H1 (cell line): ENCODE results near the gene CDYL. TPM values are rescaled to one million over a fixed set of nuclear protein-coding genes. Genes with fewer than 3 reads are reported as not detected.

Source experiments
- CTCF ChIA-PET: fragments of 300-600 bp; sonication (Branson Sonifier 250); formaldehyde crosslinking; loops from one replicate; lab custom pipeline; 2021; ENCODE audit not compliant: partially characterized antibody; lab: Charles Lee
- POLR2A ChIA-PET: fragments of 300-600 bp; sonication (Branson Sonifier 250); formaldehyde crosslinking; loops from one replicate; lab custom pipeline; 2021; ENCODE audit warnings: inconsistent platforms; ENCODE audit not compliant: partially characterized antibody; lab: Charles Lee
- DNase-seq, 2 experiments: peaks; one replicate each; pipeline versions ENCODE4 v3.0.0 to v3.0.0-alpha.2; 2010 to 2022; ENCODE audit warnings: low spot score in 2 of 2, low read depth in 1 of 2, mixed read lengths in 1 of 2
- FAIRE-seq: peaks from 2 replicates; lab custom pipeline; 2011; peaks lifted over from hg19 to GRCh38; lab: Jason Lieb, UNC
- H2AFZ ChIP-seq: 2 replicates; pipeline ENCODE4 v1.8.1; 2012; ENCODE audit warnings: low read length, inconsistent platforms
- H2AK5ac ChIP-seq: 2 replicates; pipeline ENCODE4 v1.6.1; 2013; ENCODE audit warnings: low read depth, low read length
- H2BK120ac ChIP-seq: replicated peaks from 2 replicates; pipeline ENCODE3; 2013; ENCODE audit warnings: low read depth, low read length, inconsistent platforms
- H2BK12ac ChIP-seq: 2 replicates; pipeline ENCODE4 v1.6.1; 2013; ENCODE audit warnings: low read depth, low read length
- H2BK15ac ChIP-seq: 2 replicates; pipeline ENCODE4 v1.6.1; 2013; ENCODE audit warnings: low read length
- H2BK20ac ChIP-seq: 2 replicates; pipeline ENCODE4 v1.6.1; 2013; ENCODE audit warnings: low read length
- H2BK5ac ChIP-seq: 2 replicates; pipeline ENCODE4 v1.6.1; 2013; ENCODE audit warnings: low read depth, low read length
- H3K14ac ChIP-seq: 2 replicates; pipeline ENCODE4 v1.6.1; 2013; ENCODE audit warnings: inconsistent platforms; ENCODE audit not compliant: insufficient read length
- H3K18ac ChIP-seq: 2 replicates; pipeline ENCODE4 v1.6.1; 2013; ENCODE audit warnings: low read length; ENCODE audit errors: extremely low read depth
- H3K23ac ChIP-seq: 2 replicates; pipeline ENCODE4 v1.6.1; 2013; ENCODE audit warnings: inconsistent platforms; ENCODE audit not compliant: insufficient read length
- H3K23me2 ChIP-seq: 2 replicates; pipeline ENCODE4 v1.6.1; 2013; ENCODE audit warnings: low read depth, low read length
- H3K27ac ChIP-seq: 2 replicates; pipeline ENCODE4 v1.6.1; 2011; ENCODE audit warnings: low read depth, low read length, inconsistent platforms
- H3K27me3 ChIP-seq, 4 experiments: replicated peaks in 1 of 4; 1 replicate in 1 of 4; 2 replicates in 3 of 4; pipeline versions ENCODE4 v1.6.1 to v1.8.1; 2011 to 2013; ENCODE audit warnings: low read length in 3 of 4, mild to moderate bottlenecking in 3 of 4, inconsistent platforms in 2 of 4, mixed read lengths in 2 of 4, moderate library complexity in 1 of 4; ENCODE audit not compliant: control insufficient read depth in 3 of 4, insufficient read depth in 3 of 4; ENCODE audit errors: extremely low read depth in 1 of 4
- H3K36me3 ChIP-seq, 4 experiments: 2 replicates each; pipeline versions ENCODE4 v1.6.1 to v1.8.1; 2011 to 2013; ENCODE audit warnings: mild to moderate bottlenecking in 4 of 4, low read length in 3 of 4, moderate library complexity in 2 of 4, control low read depth in 1 of 4, inconsistent platforms in 1 of 4; ENCODE audit not compliant: insufficient read depth in 4 of 4, control insufficient read depth in 2 of 4
- H3K4ac ChIP-seq: replicated peaks from 2 replicates; pipeline ENCODE3; 2013; ENCODE audit warnings: low read length, low read depth, mixed read lengths, inconsistent platforms; ENCODE audit not compliant: insufficient read length
- H3K4me1 ChIP-seq, 4 experiments: replicated peaks in 1 of 4; 1 replicate in 1 of 4; 2 replicates in 3 of 4; pipeline versions ENCODE4 v1.6.1 to v1.8.1; 2011 to 2013; ENCODE audit warnings: low read length in 3 of 4, inconsistent platforms in 2 of 4, mixed read lengths in 1 of 4; ENCODE audit not compliant: insufficient read depth in 4 of 4, control insufficient read depth in 3 of 4
- H3K4me2 ChIP-seq, 2 experiments: 2 replicates each; pipeline versions ENCODE4 v1.6.1 to v1.8.1; 2011 to 2013; ENCODE audit warnings: low read depth in 2 of 2, low read length in 2 of 2, control low read depth in 1 of 2, inconsistent platforms in 1 of 2, mild to moderate bottlenecking in 1 of 2; ENCODE audit not compliant: insufficient read depth in 1 of 2
- H3K4me3 ChIP-seq, 4 experiments: fragments of 200-600, 300-600 bp in 1 of 4; sonication (generic), shearing (Covaris generic), sonication (Bioruptor Twin) in 1 of 4; 2 replicates each; pipeline versions ENCODE4 v1.5.1 to v1.8.1; 2011 to 2016; ENCODE audit warnings: low read length in 4 of 4, low read depth in 3 of 4, control low read depth in 2 of 4, inconsistent platforms in 2 of 4, mild to moderate bottlenecking in 2 of 4, mixed read lengths in 1 of 4, moderate library complexity in 1 of 4; ENCODE audit not compliant: insufficient read depth in 2 of 4; ENCODE audit errors: extremely low read depth in 1 of 4
- H3K56ac ChIP-seq: replicated peaks from 2 replicates; pipeline ENCODE3; 2013; ENCODE audit warnings: low read depth, mild to moderate bottlenecking, mixed read lengths, low read length, inconsistent platforms; ENCODE audit not compliant: insufficient read length
- H3K79me1 ChIP-seq: 2 replicates; pipeline ENCODE4 v1.6.1; 2013; ENCODE audit warnings: low read depth, low read length, control low read depth
- H3K79me2 ChIP-seq, 2 experiments: 2 replicates each; pipeline versions ENCODE4 v1.6.1 to v1.8.1; 2012 to 2013; ENCODE audit warnings: low read length in 2 of 2, mild to moderate bottlenecking in 2 of 2, inconsistent platforms in 1 of 2; ENCODE audit not compliant: insufficient read depth in 2 of 2, control insufficient read depth in 1 of 2
- H3K9ac ChIP-seq, 4 experiments: replicated peaks in 1 of 4; 1 replicate in 1 of 4; 2 replicates in 3 of 4; pipeline versions ENCODE4 v1.6.1 to v1.8.1; 2011 to 2013; ENCODE audit warnings: low read depth in 3 of 4, low read length in 3 of 4, control low read depth in 2 of 4, mild to moderate bottlenecking in 2 of 4, moderate library complexity in 2 of 4, inconsistent platforms in 1 of 4; ENCODE audit errors: extremely low read depth in 1 of 4
- H3K9me3 ChIP-seq, 2 experiments: 2 replicates each; pipeline versions ENCODE4 v1.6.1 to v1.8.1; 2012 to 2013; ENCODE audit warnings: mild to moderate bottlenecking in 2 of 2, moderate library complexity in 2 of 2, control low read depth in 1 of 2, inconsistent platforms in 1 of 2, low read depth in 1 of 2, low read length in 1 of 2, mixed read lengths in 1 of 2; ENCODE audit not compliant: insufficient read depth in 2 of 2
- H4K20me1 ChIP-seq, 2 experiments: replicated peaks in 1 of 2; 2 replicates each; pipeline versions ENCODE3 to v1.8.1; 2011 to 2013; ENCODE audit warnings: inconsistent platforms in 2 of 2, low read length in 2 of 2, mild to moderate bottlenecking in 1 of 2; ENCODE audit not compliant: insufficient read depth in 2 of 2, control insufficient read depth in 1 of 2
- H4K5ac ChIP-seq: 2 replicates; pipeline ENCODE4 v1.6.1; 2013; ENCODE audit warnings: low read length, low read depth, mixed read lengths, inconsistent platforms; ENCODE audit not compliant: insufficient read length
- H4K8ac ChIP-seq: 2 replicates; pipeline ENCODE4 v1.8.0; 2013; ENCODE audit warnings: mild to moderate bottlenecking, moderate library complexity, low read length, inconsistent platforms; ENCODE audit not compliant: insufficient read depth; ENCODE audit errors: extremely low read depth
- H4K91ac ChIP-seq: replicated peaks from 2 replicates; pipeline ENCODE3; 2013; ENCODE audit warnings: low read length, mixed read lengths, inconsistent platforms; ENCODE audit not compliant: insufficient read length
- CBX5 ChIP-seq: fragments of 300-800, 300-1000 bp; sonication (generic); IDR thresholded peaks from 2 replicates; pipeline ENCODE4 v1.7.1; 2016; ENCODE audit warnings: antibody characterized with exemption, low read length, low read depth
- CBX8 ChIP-seq: fragments of 300-800, 300-1000 bp; sonication (generic); IDR thresholded peaks from 2 replicates; pipeline ENCODE4 v1.7.1; 2016; ENCODE audit warnings: low read depth, low read length, borderline replicate concordance
- EGR1 ChIP-seq: IDR thresholded peaks from 2 replicates; pipeline ENCODE4 v1.6.1; 2011; ENCODE audit warnings: low read depth, low read length, borderline replicate concordance
- FOSL1 ChIP-seq: IDR thresholded peaks from 2 replicates; pipeline ENCODE4 v1.6.1; 2011; ENCODE audit warnings: mild to moderate bottlenecking, low read depth, low read length, moderate library complexity; ENCODE audit not compliant: insufficient read depth
- GABPA ChIP-seq: IDR thresholded peaks from 2 replicates; pipeline ENCODE4 v1.6.1; 2011; ENCODE audit warnings: mild to moderate bottlenecking, low read length, moderate library complexity, borderline replicate concordance; ENCODE audit not compliant: insufficient read depth
- GTF2F1 ChIP-seq: IDR thresholded peaks from 2 replicates; pipeline ENCODE4 v1.6.1; 2012; ENCODE audit warnings: low read depth, low read length, improper control_type of control experiment, borderline replicate concordance
- KDM5A ChIP-seq: fragments of 200-600 bp; IDR thresholded peaks from 2 replicates; pipeline ENCODE4 v1.7.1; 2012; ENCODE audit warnings: mild to moderate bottlenecking, low read length, inconsistent platforms, mixed read lengths
- POLR2A ChIP-seq, 2 experiments: IDR thresholded peaks; 1 replicate in 1 of 2; 2 replicates in 1 of 2; pipeline ENCODE4 v1.6.1; 2011; ENCODE audit warnings: low read depth in 2 of 2, low read length in 2 of 2, mild to moderate bottlenecking in 2 of 2; ENCODE audit errors: control extremely low read depth in 1 of 2
- SAP30 ChIP-seq: fragments of 300-600 bp; sonication (generic); IDR thresholded peaks from 2 replicates; pipeline ENCODE4 v1.7.1; 2012; ENCODE audit warnings: low read length, moderate library complexity, mild to moderate bottlenecking, inconsistent platforms; ENCODE audit not compliant: insufficient read depth, insufficient replicate concordance
- SIRT6 ChIP-seq: IDR thresholded peaks from one replicate; pipeline ENCODE4 v1.7.1; 2012; ENCODE audit warnings: low read length, inconsistent platforms
- SP1 ChIP-seq: IDR thresholded peaks from 2 replicates; pipeline ENCODE4 v1.6.1; 2011; ENCODE audit warnings: low read depth, low read length
- SP2 ChIP-seq: IDR thresholded peaks from 2 replicates; pipeline ENCODE4 v1.6.1; 2012; ENCODE audit warnings: mild to moderate bottlenecking, low read length, inconsistent platforms
- TAF1 ChIP-seq: IDR thresholded peaks from 2 replicates; pipeline ENCODE4 v1.6.1; 2011; ENCODE audit warnings: mild to moderate bottlenecking, low read depth, low read length
- TAF7 ChIP-seq: optimal IDR thresholded peaks from 2 replicates; pipeline ENCODE3; 2011; ENCODE audit warnings: low read depth, mild to moderate bottlenecking, inconsistent platforms, low read length, moderate library complexity, borderline replicate concordance
- TBP ChIP-seq: IDR thresholded peaks from 2 replicates; pipeline ENCODE4 v1.6.1; 2011; ENCODE audit warnings: low read depth, low read length, improper control_type of control experiment
- TCF12 ChIP-seq: IDR thresholded peaks from 2 replicates; pipeline ENCODE4 v1.6.1; 2011; ENCODE audit warnings: low read depth, mild to moderate bottlenecking, low read length
- whole genome bisulfite sequencing, 2 experiments: shearing (Covaris generic) in 1 of 2; methylation state at CpG; one replicate each; pipeline versions ENCODE4 v1.1.6 to v1.1.7; 2013 to 2015; ENCODE audit warnings: low lambda C conversion rate in 2 of 2, mixed read lengths in 2 of 2, inconsistent platforms in 1 of 2, low coverage in 1 of 2, missing lambda C conversion rate in 1 of 2; ENCODE audit not compliant: insufficient replicate concordance in 2 of 2, insufficient coverage in 1 of 2, insufficient read length in 1 of 2; ENCODE audit errors: extremely low coverage in 1 of 2, missing lambda C conversion rate in 1 of 2; 5-methylcytosine and 5-hydroxymethylcytosine counted together
- polyA plus RNA-seq, 7 experiments: library from polyadenylated mRNA; depleted of rRNA in 3 of 7; stranded (reverse) in 5 of 7; unstranded in 2 of 7; fragments of >200 nt in 5 of 7; fragments of 200-250 nt in 2 of 7; gene quantifications; 1 replicate in 5 of 7; 2 replicates in 1 of 7; 4 replicates in 1 of 7; pipeline versions ENCODE4 v1.2.1 to v1.2.3, GENCODE V29; 2011 to 2013; ENCODE audit warnings: missing spikeins in 2 of 7, mixed read lengths in 2 of 7
- total RNA-seq: library from RNA; stranded (reverse); fragmentation: NEBNext Ultra II Directional; extraction: Animal tissue kit (Norgen Biotek cat#: 25700); gene quantifications from 2 replicates; pipeline ENCODE4 v1.2.1, GENCODE V29; 2021

The CDYL gene
- total and polyA plus RNA-seq, 2 of the 8 experiments (the other 6 are each of a cell fraction or from before 2014, with no cell fraction given), result 56.4 to 119 TPM

DNA sequence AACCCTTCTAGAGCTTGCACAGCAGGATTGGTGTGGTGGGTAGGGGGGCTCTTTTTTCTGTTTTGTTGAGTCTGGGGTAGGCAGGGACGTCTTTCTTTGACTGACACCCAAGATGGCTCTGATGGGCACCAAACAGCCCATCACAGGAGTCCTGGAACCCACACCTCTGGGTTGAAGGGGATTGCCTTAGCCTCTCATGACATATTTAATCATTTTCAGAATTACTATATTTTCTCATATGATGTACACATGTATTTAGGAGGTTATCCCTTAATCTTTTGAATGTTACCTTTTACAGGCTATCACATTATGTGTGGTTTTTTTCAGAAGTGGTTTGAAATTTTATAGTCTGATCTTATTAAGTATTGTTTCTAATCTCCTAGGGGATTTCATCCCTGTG lies 163.0 kb downstream of the CDYL start:
- CTCF ChIA-PET, result interaction anchor here (1.3 kb wide), 1 partner anchor 25 kb away, joined by 3 read pairs; no protein-coding TSS in a partner anchor
- TF ChIP-seq CBX8 (no peak), SP1 (no peak), GTF2F1 (no peak), KDM5A (no peak), TAF1 (no peak), TBP (no peak), SIRT6 (no peak), TAF7 (no peak), EGR1 (no peak), CBX5 (no peak), GABPA (no peak), TCF12 (no peak), POLR2A (IDR thresholded peaks at IDR 0.05; ENCODE audit: control extremely low read depth in 1 of 2, low read depth in 2 of 2, low read length in 2 of 2) (no peak), SAP30 (no peak), FOSL1 (no peak), SP2 (no peak)

More for the DNA sequence above, 163.0 kb downstream of the CDYL start:
- no peak overlapping the region for H2BK20ac ChIP-seq
- H2BK15ac ChIP-seq, result no peak overlapping the region
- FAIRE-seq, result no peak
- no peaks in the 10 kb centered on the region for H3K23me2 ChIP-seq
- no peak overlapping the region for H3K4ac ChIP-seq
- H4K91ac ChIP-seq, result no peak overlapping the region
- H4K20me1 ChIP-seq, result peaks cover 10 to 15% of the 10 kb centered on the region in 2 experiments
- H4K8ac ChIP-seq, result no peak overlapping the region
- no peak overlapping the region for H2BK12ac ChIP-seq
- H3K4me3 ChIP-seq, result no peak overlapping the region
- no peaks in the 10 kb centered on the region for H3K9me3 ChIP-seq
- H3K79me2 ChIP-seq, result peaks cover 0 to 60% of the 10 kb centered on the region in 2 experiments; a peak in 2 of 4 replicates
- H2AFZ ChIP-seq, result no peak overlapping the region
- peaks cover 0 to 30% (median 4%) of the 10 kb centered on the region in 4 experiments; a peak in 4 of 8 replicates for H3K36me3 ChIP-seq
- no peak overlapping the region for H3K14ac ChIP-seq
- no peak overlapping the region for H3K9ac ChIP-seq
- H3K27ac ChIP-seq, result no peak overlapping the region
- no peak overlapping the region for H2BK120ac ChIP-seq
- no peak overlapping the region for H2BK5ac ChIP-seq
- peaks cover 0 to 3% (median 0%) of the 10 kb centered on the region in 4 experiments; a peak in 3 of 7 replicates for H3K4me1 ChIP-seq
- no peak overlapping the region for H3K18ac ChIP-seq
- H3K4me2 ChIP-seq, result no peak overlapping the region
- DNase-seq, result no peak
- no peaks in the 10 kb centered on the region for H3K27me3 ChIP-seq
- H2AK5ac ChIP-seq, result no peak overlapping the region
- H3K79me1 ChIP-seq, result peaks cover 8% of the 10 kb centered on the region; the same call in 1 of the 2 replicates
- no peak overlapping the region for H3K23ac ChIP-seq
- POLR2A ChIA-PET, result interaction anchor here (2.0 kb wide), 1 partner anchor 13 kb away, joined by 4 read pairs; no protein-coding TSS in a partner anchor
- H3K56ac ChIP-seq, result no peak overlapping the region
- WGBS, 2 experiments, result 92% methylated on average over 1 of the region's 1 CpG; no CpG with 5 or more reads in 1 of the 2 experiments
- no peak overlapping the region for H4K5ac ChIP-seq
